ENCODE data around the gene RNF103. TPM values are rescaled to one million over a fixed set of nuclear protein-coding genes. Genes with fewer than 3 reads are reported as not detected.

Gene RNF103
- total RNA-seq, 1 donor from 2014 or later = 13.8 TPM

- DNase-seq (ENCODE audit: low read depth, low spot score) = no peak
- Mint-ChIP-seq H3K27me3 (ENCODE audit: low read depth) (no peaks in the 10 kb centered on the region), H3K4me1 (no peaks in the 10 kb centered on the region), H3K4me3 (no peak overlapping the region), H3K36me3 (ENCODE audit: low read depth) (no peaks in the 10 kb centered on the region), H3K27ac (ENCODE audit: unreplicated experiment) (no peak overlapping the region), H3K9me3 (no peaks in the 10 kb centered on the region)
- TF ChIP-seq, protein P1, sequence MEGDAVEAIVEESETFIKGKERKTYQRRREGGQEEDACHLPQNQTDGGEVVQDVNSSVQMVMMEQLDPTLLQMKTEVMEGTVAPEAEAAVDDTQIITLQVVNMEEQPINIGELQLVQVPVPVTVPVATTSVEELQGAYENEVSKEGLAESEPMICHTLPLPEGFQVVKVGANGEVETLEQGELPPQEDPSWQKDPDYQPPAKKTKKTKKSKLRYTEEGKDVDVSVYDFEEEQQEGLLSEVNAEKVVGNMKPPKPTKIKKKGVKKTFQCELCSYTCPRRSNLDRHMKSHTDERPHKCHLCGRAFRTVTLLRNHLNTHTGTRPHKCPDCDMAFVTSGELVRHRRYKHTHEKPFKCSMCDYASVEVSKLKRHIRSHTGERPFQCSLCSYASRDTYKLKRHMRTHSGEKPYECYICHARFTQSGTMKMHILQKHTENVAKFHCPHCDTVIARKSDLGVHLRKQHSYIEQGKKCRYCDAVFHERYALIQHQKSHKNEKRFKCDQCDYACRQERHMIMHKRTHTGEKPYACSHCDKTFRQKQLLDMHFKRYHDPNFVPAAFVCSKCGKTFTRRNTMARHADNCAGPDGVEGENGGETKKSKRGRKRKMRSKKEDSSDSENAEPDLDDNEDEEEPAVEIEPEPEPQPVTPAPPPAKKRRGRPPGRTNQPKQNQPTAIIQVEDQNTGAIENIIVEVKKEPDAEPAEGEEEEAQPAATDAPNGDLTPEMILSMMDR (conservative IDR thresholded peaks at IDR 0.05) = no peak
These were observed 53.6 kb downstream of the RNF103 start for GRCh38 chr2:86570059-86570458.

DNA sequence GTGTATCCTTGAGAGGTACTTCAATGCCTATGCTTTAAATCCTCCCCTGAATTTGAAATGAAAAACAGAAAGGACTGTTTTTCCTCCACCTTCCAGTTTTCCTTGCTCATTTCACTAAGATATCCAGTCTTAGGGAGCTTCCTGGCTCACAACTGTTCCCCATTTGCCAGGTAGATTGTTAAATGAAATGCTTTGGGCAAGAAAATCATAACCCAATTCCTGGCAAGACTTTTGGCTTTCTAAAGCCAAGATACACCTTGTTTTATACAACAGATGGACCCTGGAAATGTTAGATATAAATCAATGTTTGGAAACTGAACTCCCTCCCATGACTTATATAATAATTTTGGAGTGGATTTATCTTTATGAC, 56.9 kb downstream of the RNF103 start:
- peaks cover 11% of the 10 kb centered on the region for H3K9me3 Mint-ChIP-seq
- TF ChIP-seq, protein P1 (conservative IDR thresholded peaks at IDR 0.05) = no peak
- peaks cover 4% of the 10 kb centered on the region for H3K36me3 Mint-ChIP-seq (ENCODE audit: low read depth)
- H3K27me3 Mint-ChIP-seq (ENCODE audit: low read depth) = no peaks in the 10 kb centered on the region
- DNase-seq (ENCODE audit: low read depth, low spot score) = no peak
- peaks cover 21% of the 10 kb centered on the region for H3K4me1 Mint-ChIP-seq
- H3K27ac Mint-ChIP-seq (ENCODE audit: unreplicated experiment) = no peak overlapping the region
- no peak overlapping the region for H3K4me3 Mint-ChIP-seq

DNA sequence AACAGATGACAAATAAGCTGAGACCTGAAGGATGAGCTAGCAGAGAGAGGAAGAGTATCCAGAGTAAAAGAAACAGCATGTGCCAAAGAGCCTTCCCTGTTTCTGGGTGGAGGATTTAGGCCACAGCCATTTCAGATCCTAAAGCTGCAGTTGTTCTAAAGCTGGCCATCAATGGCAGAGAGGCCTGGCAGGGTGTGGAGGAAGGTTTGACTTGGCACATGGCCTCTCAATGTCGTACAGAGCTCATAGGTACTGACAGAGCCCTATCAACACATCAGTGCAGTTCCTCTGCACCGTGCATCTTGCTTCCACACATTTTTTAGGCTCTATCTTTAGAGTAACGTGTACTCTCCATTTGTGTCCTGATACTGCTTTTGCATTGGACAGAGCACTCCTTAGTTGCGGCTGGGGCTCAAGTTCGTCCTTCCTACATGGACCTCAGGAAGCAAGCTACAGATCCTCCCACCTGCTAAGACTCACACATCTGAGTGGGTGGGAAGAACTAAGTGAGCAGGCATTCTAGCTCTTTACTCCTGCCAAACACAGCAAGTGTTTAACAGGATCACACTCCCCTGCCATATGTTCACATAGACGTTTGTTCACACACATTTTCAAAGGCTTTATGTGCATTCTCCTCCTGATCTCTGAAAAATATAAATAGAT, 57.4 kb downstream of the RNF103 start:
- TF ChIP-seq, protein P1 (conservative IDR thresholded peaks at IDR 0.05) = no peak
- Mint-ChIP-seq H3K9me3 (peaks cover 11% of the 10 kb centered on the region), H3K36me3 (ENCODE audit: low read depth) (peaks cover 4% of the 10 kb centered on the region), H3K4me3 (no peak overlapping the region), H3K4me1 (peaks cover 26% of the 10 kb centered on the region), H3K27me3 (ENCODE audit: low read depth) (no peaks in the 10 kb centered on the region), H3K27ac (ENCODE audit: unreplicated experiment) (no peak overlapping the region)
- DNase-seq (ENCODE audit: low read depth, low spot score) = no peak

GRCh38 chr2:86563650-86564061, 60.0 kb downstream of the RNF103 start:
- Mint-ChIP-seq H3K27ac (ENCODE audit: unreplicated experiment) (peak overlapping the region; percentile 99), H3K4me3 (peak overlapping the region; percentile 98), H3K4me1 (peaks cover 28% of the 10 kb centered on the region), H3K9me3 (peaks cover 11% of the 10 kb centered on the region), H3K27me3 (ENCODE audit: low read depth) (no peaks in the 10 kb centered on the region), H3K36me3 (ENCODE audit: low read depth) (peaks cover 9% of the 10 kb centered on the region)
- TF ChIP-seq, protein P1 (conservative IDR thresholded peaks at IDR 0.05) = no peak
- no peak for DNase-seq (ENCODE audit: low read depth, low spot score)

DNA sequence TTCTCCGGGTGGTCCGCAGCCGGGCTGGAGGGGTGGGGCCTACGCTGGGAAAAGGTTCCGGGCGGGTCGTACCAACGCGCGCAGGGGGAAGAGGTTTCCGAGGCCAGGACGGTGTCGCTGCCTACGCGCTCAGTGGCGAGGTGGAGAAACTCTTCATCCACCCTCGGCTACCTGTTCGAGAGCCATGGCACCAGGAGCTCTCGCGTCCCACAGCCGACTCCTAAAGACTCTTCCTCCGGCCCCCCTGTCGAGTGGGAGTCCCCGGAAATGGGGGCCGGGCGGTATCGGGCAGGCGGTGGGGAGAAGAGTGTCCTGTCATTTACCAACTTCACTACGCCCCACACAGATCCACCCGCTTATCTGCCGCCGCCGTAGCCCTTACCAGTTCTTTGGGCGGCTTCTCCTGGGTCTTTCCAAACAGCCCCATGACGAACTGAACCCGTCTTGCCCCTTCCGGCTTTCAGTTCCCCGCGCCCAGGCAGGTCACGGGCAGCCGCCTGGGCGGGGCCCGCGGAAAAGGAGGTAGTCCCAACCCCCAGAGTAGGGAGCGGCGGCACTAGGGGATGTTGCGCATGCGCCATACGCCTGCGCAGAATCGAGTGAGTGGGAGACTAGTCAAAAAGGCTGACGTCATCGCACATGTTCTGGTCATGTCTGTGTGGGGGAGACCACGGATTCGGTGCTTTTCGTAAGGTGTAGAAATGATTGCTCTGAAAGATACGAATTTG, 60.6 kb downstream of the RNF103 start, which contains the start of gene CHMP3:
Gene CHMP3 (minus strand): TSS at position 522 of the 728 bp plus-strand sequence. CDS start 95 bp downstream, at position 427.
- Mint-ChIP-seq H3K4me1 (peaks cover 28% of the 10 kb centered on the region), H3K4me3 (peak within 1 kb of the TSS; percentile 98), H3K9me3 (peaks cover 11% of the 10 kb centered on the region), H3K36me3 (ENCODE audit: low read depth) (peaks cover 15% of the 10 kb centered on the region), H3K27me3 (ENCODE audit: low read depth) (no peaks in the 10 kb centered on the region), H3K27ac (ENCODE audit: unreplicated experiment) (peak within 1 kb of the TSS; percentile 99)
- peak; percentile 92 for DNase-seq (ENCODE audit: low read depth, low spot score)
- TF ChIP-seq, protein P1 (conservative IDR thresholded peaks at IDR 0.05) = no peak

Data from neural crest cell (in vitro differentiated cells).